Measurements from ENCODE around the gene SERPINE3.

Gene SERPINE3

DNA sequence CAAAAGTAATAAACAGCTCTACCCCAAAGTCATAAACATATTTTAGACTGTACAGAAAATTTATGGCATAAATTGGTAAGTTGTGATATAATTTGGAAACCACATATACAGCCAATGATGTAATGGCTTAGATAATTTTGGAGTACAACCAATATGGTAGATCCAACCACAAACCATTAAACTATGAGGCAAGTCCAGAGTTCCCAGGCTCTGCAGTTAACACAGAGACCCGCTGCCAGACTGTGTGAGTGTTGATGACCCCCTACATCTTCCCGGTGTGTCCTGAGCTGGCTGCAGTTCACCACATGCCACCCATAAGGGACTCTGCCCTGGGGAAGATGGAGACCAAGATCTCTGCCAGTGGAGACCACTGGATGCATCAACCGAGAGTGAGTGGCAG lies 9.9 kb upstream of the SERPINE3 start:
- no peak for DNase-seq

DNA sequence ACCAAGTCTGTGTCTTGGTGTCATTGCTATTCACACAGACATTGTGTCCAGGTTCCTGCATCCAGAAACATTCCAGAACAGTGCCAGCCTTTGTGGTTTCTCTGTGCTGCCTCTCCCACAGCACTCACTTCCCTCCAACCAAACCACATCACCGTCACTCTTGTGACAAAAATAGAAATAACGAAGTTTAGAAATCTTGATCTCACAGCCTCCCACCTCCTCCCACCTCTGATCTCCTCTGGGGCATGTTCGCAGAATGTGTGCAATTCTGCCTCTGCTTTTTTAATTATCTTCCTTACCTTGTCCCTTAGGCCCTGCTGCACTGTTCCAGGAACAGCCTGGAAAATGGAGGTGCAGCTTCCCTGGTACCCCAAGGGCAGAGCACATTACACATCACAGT lies 8.7 kb upstream of the SERPINE3 start:
- no peak for DNase-seq

DNA sequence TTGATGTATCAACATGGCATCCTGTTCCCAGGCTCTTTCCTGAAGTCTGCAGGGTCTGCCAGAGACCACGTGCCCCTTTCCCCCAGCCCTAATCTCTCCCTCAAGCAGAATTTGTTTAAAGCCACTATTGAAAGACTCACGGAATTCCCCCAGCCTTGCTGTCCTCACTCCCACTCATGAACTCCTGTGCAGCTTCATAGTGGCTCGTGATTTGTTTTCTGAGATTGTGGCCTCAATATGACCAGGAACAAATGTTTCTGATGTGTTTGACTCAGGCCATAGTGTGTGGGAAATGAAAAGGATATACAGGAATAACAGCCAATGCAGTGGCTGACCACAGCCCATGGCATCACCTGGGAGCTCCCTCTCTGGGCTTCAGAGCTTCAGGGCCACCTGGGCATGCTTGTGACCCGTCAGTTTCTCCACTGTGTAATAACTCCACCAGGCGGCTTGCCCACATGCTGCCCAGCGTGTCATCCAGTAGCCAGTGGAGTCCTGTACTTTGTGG lies 8.1 kb upstream of the SERPINE3 start:
- DNase-seq = no peak

DNA sequence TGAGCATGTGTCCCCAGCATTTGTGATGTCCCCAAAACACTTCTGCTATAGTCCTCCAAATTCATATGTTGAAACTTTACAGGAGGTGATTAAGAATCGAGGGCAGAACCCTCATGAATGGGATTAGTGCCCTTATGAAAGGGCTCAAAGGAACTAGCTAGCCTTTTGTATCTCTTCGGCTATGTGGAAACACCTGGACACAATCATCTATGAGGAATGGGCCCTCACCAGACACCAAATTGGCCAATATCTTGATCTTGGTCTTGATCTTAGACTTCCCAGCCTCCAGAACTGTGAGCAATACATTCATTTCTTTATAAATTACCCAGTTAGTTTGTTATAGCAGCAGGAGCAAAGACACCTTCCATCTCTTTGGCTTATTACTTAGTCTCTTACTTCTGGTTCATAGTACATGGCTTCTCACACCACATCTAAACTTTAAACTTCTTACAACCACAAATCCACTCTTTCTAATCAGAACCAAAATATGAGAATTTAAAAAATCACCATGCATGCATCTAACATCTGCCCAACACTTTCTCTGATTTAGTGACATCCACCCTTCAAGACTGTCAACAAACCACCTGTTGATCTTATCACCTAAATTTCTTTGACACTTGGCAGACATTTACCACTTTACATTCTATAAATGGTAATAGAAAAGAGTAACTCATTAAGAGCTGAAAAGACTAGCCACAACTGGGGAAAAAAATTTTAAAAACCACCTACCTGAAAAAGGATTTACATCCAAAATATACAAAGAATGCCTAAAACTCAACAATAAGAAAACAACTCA lies 6.7 kb upstream of the SERPINE3 start:
- no peak for DNase-seq

DNA sequence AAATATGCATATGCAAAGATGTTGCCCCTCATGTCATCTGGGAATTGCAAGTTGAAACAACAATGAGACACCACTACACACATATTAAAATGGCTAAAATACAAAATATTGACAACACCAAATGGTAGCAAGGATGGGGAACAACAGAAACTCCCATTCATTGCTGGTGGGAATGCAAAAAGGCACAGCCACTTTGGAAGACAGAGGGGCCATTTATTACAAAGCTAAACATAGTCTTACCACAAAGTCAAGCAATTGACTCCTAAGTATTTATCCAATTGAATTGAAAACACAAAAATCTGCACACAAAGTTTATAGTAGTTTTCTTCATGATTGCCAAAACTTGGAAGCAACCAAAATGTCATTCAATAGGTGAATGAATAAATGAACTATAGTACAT lies 6.1 kb upstream of the SERPINE3 start:
- no peak for DNase-seq

DNA sequence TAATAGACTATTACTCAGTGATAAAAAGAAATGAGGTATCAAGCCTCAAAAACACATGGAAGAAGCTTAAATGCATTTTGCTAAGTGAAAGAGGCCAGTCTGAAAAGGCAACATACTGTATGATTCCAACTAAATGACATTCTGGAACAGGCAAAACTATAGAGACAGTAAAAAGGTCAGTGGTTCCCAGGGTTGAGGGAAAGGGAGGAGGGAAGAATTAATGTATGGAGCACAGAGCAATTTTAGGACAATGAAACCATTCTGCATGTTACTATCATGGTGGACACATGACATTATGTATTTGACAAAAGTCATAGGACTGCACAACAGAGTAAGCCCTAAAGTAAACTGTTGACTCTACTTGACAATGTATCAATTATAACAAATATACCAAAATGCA lies 5.7 kb upstream of the SERPINE3 start:
- DNase-seq = no peak

DNA sequence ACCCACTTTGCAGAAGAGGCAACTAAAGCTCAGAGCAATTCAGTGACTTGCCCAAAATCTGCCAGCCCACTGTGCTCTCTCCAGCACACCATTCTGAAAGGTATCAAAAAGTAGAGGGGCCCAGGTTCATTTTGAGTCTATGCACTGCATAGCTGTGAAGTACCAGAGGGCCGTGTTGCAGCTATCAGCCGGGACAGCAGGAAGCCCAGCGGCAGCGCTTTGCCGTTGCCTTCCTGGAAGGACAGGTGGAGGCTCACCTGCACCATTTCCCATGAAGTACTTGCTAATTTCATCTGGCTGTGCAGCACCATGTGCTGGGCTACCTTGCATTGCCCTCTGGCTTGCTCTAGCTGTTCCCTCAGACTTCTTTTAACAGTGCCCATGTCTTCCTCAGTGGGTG lies 2.7 kb upstream of the SERPINE3 start:
- DNase-seq = no peak

DNA sequence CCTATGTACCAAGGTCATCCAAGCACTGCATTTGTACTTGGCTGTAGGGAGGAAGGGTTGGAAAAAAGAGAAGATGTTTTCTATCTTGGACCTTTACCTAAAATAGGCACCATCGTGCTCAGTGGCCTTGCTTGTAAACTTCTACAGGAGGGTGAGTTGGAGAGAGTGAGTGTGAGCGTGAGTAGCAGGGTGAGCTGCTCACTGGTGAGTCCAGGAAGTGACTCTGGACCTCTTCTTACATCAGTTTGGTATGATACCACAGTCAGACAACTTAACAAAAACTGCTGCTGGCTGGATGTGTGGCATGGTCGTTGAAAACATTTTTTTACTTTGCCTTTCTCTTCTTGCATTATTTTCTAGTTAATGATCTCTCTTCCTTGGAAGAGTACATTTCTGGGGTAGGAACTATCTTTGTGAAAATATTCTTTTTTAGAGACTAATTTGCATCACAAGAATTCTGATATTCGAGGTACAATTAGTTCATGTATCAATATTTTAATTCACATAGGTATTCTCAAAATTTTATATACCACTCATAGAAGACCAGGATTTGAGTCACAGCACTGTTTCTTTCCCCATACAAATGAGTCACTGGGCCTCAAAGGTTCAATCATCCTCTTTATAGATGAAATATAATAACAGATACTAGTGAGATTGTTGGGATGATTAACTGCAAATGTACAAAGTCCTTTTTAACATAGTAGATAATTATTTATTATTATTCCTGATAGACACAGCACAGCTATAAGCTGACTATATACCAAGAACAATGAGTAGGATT lies 651 bp downstream of the SERPINE3 start:
- DNase-seq = no peak

DNA sequence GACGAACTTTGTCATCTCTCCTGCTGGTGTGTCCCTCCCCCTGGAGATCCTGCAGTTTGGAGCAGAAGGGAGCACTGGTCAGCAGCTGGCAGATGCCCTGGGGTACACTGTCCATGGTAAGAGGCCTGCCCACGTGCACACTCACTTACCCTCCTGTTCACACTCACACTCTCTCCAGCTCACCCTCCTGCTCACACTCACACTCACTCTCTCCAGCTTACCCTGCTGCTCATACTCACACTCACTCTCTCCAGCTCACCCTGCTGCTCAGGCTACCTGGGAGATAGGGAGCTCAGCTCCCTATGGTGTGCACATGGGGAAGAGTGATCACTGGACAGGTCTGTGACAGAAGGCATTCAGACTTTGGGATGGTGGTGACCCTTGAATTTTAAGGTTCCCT lies 1.7 kb downstream of the SERPINE3 start:
- no peak for DNase-seq

DNA sequence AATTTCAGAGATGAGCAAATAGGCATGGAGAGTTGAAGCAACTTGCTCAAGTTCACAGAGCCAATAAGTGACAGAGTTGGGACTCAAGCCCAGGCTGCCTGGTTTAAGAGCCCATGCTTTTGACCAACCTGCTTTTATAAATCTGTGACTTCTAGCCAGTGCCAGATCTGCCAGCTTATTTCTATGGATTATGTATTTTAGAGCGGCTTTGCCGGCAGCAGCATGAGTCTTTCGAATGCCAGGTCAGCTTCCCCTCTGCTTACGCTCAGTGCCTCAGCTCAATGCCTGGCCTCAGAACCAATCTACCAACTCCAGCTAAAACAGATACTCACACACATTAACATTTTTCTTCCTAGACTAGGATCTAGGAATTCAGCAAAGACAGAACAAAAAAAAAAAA lies 2.3 kb downstream of the SERPINE3 start:
- no peak for DNase-seq

DNA sequence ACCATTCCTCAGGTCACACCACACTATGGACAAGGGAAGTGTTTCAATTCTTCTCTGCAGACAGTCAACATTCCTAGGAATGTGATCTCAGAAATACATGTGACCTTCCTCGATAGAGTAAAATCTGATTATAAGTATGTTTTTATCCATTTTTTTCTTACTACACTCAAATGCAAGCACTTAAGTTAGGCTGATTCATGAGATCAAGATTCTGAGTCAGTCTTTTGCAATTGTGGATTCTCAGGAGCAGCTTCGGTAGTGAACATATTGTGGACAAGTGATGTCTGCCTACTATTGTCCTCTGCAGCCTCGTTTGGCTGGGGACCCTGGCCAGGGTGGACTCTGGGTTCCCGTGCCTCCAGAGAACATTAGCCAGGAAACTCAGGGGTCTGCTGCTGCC lies 3.2 kb downstream of the SERPINE3 start:
- DNase-seq = no peak

DNA sequence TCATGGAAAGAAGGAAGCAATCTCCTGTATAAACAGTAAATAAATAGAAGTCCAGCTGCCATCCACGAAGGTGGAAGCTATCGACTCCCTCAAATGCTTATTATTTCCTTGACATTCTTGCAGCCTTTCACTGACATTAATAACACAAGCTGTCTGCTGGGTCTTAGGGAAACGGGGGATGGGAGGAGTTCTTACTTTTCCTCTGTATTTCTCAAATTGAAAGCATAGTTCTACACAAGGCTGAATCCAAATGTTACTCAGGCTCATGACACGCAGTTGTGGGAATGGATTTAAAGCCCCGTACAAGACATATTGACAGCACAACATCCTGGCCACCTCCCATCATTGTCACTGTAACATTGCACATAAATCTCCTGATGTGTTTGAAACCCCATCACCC lies 4.0 kb downstream of the SERPINE3 start:
- no peak for DNase-seq

DNA sequence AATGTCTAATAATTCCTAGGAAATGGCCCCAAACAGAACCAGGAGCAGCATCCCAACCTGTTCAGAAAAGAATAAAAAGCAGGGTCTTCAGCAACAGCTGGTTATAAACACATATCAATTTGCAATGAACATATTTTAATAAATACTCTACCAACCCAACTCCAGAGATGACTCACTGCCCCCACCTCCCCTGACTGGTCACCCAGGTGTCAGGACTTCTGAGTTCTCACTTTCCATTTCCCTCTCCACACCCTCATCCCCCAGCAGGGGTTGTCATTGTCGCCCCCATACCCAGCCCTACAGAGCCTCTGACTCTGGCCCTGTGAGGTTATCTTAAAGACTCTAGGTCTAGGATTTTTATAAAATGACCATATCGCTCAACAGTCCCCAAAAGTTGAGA lies 6.9 kb downstream of the SERPINE3 start:
- no peak for DNase-seq

DNA sequence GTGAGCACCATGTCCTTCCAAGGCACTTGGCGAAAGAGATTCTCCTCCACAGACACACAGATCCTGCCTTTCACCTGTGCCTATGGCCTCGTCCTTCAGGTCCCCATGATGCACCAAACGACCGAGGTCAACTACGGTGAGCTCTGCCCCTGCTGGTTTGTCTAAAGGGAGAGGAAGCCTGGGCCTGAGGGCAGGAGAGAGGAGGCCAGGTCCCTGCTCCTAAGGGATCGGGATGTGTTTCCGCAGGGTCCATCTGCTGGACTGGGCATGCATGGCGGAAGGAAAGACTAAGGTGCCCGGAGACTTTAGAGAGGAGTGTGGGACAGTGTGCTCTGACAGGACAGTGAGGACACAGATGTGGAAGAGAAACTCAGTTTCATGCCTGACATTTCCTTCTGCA lies 7.6 kb downstream of the SERPINE3 start:
- DNase-seq = no peak

DNA sequence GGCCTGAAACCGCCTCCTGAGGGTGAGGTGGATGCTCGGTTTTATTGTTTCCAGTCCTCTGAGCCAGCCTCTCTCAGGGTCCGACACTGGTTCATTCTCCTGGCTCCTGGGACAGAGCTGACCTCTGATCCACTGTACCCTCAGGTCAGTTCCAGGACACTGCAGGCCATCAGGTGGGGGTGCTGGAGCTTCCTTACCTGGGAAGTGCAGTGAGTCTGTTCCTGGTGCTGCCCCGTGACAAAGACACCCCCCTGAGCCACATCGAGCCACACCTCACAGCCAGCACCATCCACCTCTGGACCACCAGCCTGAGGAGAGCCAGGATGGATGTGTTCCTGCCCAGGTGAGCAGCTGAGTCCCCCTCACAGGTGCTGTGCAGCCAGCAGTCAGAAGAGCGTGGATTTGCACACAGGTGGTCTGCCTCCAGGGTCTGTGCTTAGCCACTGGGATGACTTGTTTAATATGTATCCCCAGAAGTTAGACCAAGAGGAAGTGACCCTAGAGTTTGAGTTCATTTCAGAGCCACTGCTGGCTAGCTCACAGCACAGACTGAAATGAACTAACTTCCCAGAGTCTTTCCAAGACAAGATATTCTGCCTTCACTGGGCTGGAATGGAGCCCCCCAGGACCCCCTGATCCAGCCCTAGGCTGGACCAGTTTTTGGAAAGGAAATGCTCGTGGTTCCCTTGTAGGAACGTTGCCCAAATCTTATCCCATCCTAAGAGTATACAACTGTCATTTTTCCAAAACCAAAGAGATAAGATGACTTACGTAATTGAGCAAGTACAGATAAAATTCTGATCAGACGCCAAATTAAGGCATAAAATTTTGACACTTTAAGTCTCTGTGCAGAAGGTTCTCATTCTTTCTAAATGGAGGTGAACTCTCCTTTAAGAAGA lies 8.8 kb downstream of the SERPINE3 start:
- no peak for DNase-seq

DNA sequence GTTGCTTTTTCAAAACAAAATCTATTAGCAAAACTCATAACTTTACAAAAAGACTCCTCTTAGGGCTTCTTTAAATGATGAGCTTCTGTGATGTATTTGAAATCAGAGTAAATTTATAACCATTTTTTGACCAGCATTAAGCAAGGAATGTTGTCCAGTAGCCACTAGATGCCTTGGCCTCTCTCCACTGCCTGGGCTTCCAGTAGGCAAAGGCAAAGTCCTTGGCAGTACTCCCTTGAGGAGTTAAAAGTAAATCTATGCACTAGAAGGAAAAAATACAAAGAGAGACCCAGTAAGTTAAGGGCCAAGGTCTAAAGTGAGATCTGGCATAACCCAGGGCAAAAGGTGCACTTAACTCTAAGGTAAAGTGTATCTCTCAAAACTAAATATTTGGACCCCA lies 9.5 kb downstream of the SERPINE3 start:
- no peak for DNase-seq

DNA sequence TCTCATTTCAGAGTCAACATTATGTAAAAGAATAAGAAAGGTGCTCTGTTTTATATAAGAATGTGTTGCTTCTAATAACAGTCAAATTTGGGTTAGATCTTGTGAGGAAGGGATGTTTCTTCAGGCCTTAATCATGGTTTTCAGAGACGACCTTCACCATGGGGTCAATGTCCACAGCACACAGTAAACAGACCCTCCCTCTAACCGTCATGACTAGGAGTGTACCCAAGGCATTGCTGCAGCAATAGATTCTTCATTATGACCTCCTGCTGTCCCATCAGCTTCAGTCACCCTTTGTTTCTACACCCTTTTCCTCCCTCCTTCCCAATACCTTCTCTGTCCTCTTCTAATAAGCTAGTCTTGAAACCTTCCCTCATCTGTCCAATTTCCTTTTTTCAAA lies 15.7 kb downstream of the SERPINE3 start:
- DNase-seq = no peak

DNA sequence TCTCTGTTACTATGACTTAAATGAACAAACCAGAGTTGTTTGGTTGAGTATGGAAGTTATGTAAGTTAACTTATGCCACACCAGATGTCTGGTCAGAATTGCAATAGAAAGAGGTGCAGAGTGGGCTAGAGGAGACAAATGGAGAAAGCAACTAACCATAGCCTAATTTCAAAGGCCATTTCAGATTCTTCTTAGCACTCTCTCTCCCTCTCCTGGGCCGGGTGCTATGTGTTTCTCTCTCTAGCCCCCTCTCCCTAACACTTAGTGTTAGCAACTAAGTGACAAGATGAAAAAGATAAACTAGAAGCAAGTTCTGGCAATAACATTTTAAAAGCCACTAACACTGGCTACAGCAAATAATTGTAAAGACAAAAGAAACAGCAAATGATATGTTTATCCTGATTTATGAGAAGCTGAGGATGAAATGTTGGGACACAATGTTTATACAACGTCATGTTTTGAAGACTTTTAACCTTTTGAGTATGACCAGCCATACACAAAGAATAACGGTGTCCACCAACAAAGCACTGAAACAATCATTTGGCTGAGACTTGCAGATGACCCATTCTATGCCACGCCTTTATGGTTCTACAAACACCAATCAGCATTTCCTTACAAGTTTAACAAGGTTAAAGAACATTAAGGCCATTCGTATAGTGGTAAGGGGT lies 18.6 kb downstream of the SERPINE3 start:
- no peak for DNase-seq

DNA sequence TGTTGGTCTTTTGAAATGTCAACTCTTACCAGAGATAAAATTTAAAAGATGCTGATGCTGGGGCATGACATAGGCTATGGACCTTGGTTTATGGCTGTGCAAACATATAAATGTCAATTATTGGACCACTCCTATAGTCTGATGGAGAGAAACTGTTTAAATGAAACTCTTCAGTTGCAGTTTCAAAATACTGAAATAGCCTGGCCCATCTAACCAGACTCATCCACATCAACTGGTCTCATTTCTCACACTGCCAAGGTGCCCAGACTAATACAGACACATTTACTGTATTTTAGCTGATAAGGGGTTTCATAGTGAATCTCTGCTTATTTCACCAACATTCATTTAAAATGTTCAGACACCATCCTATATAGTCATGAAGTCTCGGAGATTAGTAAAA lies 19.9 kb downstream of the SERPINE3 start:
- no peak for DNase-seq

DNA sequence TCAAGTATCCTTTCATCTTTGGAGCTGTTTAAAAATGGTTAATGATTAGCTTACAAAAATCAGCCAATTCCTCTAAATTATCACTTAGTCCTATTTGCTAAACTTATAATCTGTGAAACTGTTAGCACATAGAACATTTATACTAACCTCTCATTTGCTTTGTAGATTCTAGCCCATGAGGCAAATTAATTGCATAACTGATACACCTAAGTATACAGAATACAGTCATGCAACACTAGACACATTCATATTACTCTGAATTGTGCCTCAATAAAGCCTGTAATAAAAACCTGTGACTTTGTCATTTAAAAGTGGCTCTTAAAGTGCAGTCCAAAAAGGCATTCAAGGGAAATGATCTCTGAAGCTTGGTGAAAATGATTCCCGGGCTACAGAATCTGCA lies 21.0 kb downstream of the SERPINE3 start:
- peak; percentile 67 for DNase-seq

DNA sequence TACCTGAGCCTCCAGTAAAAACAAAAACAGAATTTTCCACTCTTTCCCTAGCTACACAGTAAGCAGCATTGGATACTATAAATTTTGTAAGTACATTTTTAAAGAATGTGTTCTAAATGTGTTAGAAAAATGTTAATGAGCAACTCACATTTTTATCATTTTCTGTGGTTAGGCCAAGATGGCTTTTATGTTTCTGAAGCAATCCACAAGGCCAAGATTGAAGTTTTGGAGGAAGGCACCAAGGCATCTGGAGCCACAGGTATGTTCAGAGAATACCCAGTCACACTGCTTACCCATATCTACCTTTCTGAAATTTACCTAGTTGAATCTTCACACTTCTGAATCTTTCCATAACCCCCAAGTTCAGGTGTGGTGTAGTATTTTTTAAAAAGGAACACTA lies 21.6 kb downstream of the SERPINE3 start:
- no peak for DNase-seq

DNA sequence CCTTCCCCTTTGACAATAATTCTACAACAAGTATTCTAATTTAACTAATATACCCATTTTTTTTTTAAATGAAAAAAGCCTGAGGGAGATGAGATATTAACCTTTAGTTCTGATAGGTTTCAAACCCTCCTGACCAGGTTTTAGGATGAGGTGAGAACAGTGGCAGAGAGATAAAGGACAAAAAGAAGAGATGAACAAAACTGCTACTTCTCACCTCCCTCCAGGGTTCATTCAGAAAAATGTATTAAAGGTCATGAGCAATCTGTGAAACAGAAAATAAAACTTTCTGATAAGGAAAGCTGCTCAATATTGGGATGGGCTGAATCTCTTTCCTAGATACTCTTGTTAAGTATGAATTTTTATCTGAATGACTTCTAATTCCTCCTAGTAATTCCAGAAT lies 24.1 kb downstream of the SERPINE3 start:
- DNase-seq = no peak

Data from NCI-H526 treated with DMSO at 0.1 percent for 48 hours (cell line).